Activated effector memory CD4-positive, alpha-beta T cell treated with Interleukin-2 at 50 U/mL for 16 hours (primary cell): ENCODE results near the gene MRLN.
"Not testable (repeated sequence)": the region's sequence is repeated elsewhere in the genome, so short reads cannot be mapped to it uniquely, and the experiment has no call there.

Experiments used
- DNase-seq: peaks from one replicate; pipeline ENCODE4 v3.0.0-alpha.2; 2020

MRLN gene

GRCh38 chr10:59753267-59753666 lies at the start of gene MRLN:
Gene MRLN (minus strand): TSS chr10:59753455.
- DNase-seq: no peak

GRCh38 chr10:59801171-59801570 lies 47.9 kb upstream of the MRLN start:
- DNase-seq: no peak

- no peak for DNase-seq
Observed at GRCh38 chr10:59799421-59799820, 46.2 kb upstream of the MRLN start.

- DNase-seq: no peak
Observed at GRCh38 chr10:59793919-59794318, 40.7 kb upstream of the MRLN start.

GRCh38 chr10:59792812-59793211 lies 39.6 kb upstream of the MRLN start:
- DNase-seq: no peak

GRCh38 chr10:59791601-59792000 lies 38.3 kb upstream of the MRLN start:
- no peak for DNase-seq

GRCh38 chr10:59790080-59790479 lies 36.8 kb upstream of the MRLN start:
- not testable (repeated sequence) for DNase-seq

GRCh38 chr10:59788914-59789313 lies 35.7 kb upstream of the MRLN start:
- not testable (repeated sequence) for DNase-seq

- DNase-seq: not testable (repeated sequence)
Observed at GRCh38 chr10:59787032-59787431, 33.8 kb upstream of the MRLN start.

GRCh38 chr10:59785476-59785875 lies 32.2 kb upstream of the MRLN start:
- DNase-seq: not testable (repeated sequence)

- no peak for DNase-seq
Observed at GRCh38 chr10:59781511-59781910, 28.3 kb upstream of the MRLN start.

- DNase-seq: no peak
Observed at GRCh38 chr10:59779756-59780533, 26.7 kb upstream of the MRLN start.

GRCh38 chr10:59774451-59774850 lies 21.2 kb upstream of the MRLN start:
- no peak for DNase-seq

GRCh38 chr10:59773088-59773487 lies 19.8 kb upstream of the MRLN start:
- DNase-seq: no peak

GRCh38 chr10:59771162-59771807 lies 18.0 kb upstream of the MRLN start:
- DNase-seq: no peak

- DNase-seq: no peak
Observed at GRCh38 chr10:59770689-59771088, 17.4 kb upstream of the MRLN start.

GRCh38 chr10:59762505-59762904 lies 9.2 kb upstream of the MRLN start:
- no peak for DNase-seq

- DNase-seq: no peak
Observed at GRCh38 chr10:59757966-59758365, 4.7 kb upstream of the MRLN start.

GRCh38 chr10:59754951-59755350 lies 1.7 kb upstream of the MRLN start:
- DNase-seq: no peak

- no peak for DNase-seq
Observed at GRCh38 chr10:59752278-59752940, 846 bp downstream of the MRLN start.

- no peak for DNase-seq
Observed at GRCh38 chr10:59750155-59750945, 2.9 kb downstream of the MRLN start.

- no peak for DNase-seq
Observed at GRCh38 chr10:59748834-59749233, 4.4 kb downstream of the MRLN start.

- no peak for DNase-seq
Observed at GRCh38 chr10:59745163-59745650, 8.0 kb downstream of the MRLN start.
